Measurements from ENCODE around the gene FOXL2. TPM values are rescaled to one million over a fixed set of nuclear protein-coding genes. Genes with fewer than 3 reads are reported as not detected.

FOXL2 gene
- total RNA-seq, 6 donors from 2014 or later: 0.06 to 0.07 TPM; not detected in 4

DNA sequence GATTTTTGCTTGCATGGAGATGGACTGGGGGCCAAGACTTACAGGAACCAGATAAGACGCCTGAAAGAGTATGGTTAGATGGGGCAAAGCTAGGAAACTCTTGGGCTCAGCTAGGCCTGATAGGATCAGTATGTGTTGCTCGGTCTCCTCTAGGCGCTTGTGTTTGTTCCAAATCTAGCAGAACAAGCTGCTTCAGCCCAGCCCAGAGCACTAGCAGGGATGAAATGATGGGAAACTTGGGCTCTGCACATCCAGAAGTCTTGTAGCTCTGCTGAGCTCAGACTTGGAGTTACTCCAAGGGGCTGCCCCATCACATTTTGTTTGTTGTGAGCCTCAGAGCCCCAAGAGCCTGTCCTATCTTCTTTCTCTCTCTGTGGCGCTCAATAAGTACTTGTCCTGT is 34.7 kb downstream of the FOXL2 start:
- no peak overlapping the region for H3K4me3 ChIP-seq
- H3K36me3 ChIP-seq: no peaks in the 10 kb centered on the region
- WGBS, 2 donors: 84 to 94% methylated on average over 4 of the region's 4 CpGs
- H3K4me1 ChIP-seq: peaks cover 11 to 18% (median 14%) of the 10 kb centered on the region in 4 donors
- ATAC-seq (ENCODE audit: low FRiP score in 2 of 2): no peak
- H3K27me3 ChIP-seq: no peaks in the 10 kb centered on the region
- no peak for DNase-seq
- H3K27ac ChIP-seq: no peak overlapping the region
- H3K9me3 ChIP-seq: no peaks in the 10 kb centered on the region
- no peak for TF ChIP-seq EP300 (IDR thresholded peaks at IDR 0.05)
- TF ChIP-seq, protein P1, sequence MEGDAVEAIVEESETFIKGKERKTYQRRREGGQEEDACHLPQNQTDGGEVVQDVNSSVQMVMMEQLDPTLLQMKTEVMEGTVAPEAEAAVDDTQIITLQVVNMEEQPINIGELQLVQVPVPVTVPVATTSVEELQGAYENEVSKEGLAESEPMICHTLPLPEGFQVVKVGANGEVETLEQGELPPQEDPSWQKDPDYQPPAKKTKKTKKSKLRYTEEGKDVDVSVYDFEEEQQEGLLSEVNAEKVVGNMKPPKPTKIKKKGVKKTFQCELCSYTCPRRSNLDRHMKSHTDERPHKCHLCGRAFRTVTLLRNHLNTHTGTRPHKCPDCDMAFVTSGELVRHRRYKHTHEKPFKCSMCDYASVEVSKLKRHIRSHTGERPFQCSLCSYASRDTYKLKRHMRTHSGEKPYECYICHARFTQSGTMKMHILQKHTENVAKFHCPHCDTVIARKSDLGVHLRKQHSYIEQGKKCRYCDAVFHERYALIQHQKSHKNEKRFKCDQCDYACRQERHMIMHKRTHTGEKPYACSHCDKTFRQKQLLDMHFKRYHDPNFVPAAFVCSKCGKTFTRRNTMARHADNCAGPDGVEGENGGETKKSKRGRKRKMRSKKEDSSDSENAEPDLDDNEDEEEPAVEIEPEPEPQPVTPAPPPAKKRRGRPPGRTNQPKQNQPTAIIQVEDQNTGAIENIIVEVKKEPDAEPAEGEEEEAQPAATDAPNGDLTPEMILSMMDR (IDR thresholded peaks at IDR 0.05): no peak
- no peak for TF ChIP-seq POLR2AphosphoS5 (IDR thresholded peaks at IDR 0.05)
- TF ChIP-seq POLR2A (IDR thresholded peaks at IDR 0.05): no peak

DNA sequence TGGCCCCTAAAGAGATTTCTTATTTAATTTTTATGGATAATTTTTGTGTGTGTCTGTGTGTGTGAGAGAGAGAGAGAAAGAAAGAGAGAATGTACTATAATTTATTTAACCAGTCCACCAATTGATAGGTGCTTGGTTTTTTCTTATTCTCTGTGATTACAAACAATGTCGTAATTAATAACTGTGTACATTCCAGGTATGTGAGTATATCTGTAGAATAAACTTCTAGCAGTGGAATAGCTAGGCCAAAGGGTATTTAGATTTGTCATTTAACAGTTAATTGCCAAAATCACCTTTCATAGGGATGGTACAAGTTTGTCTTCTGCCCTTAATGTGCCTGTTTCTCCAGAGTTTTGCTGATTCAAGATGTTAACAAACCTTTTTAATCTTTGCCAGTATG is 35.3 kb downstream of the FOXL2 start:
- DNase-seq: no peak
- no peak overlapping the region for H3K4me3 ChIP-seq
- no peaks in the 10 kb centered on the region for H3K36me3 ChIP-seq
- H3K9me3 ChIP-seq: no peaks in the 10 kb centered on the region
- H3K27me3 ChIP-seq: no peaks in the 10 kb centered on the region
- H3K4me1 ChIP-seq: peaks cover 7 to 14% (median 10%) of the 10 kb centered on the region in 4 donors
- no peak for ATAC-seq (ENCODE audit: low FRiP score in 2 of 2)
- 95 to 100% methylated on average over 1 of the region's 1 CpG for WGBS, 2 donors
- TF ChIP-seq POLR2A (IDR thresholded peaks at IDR 0.05) (no peak), POLR2AphosphoS5 (IDR thresholded peaks at IDR 0.05) (no peak), EP300 (IDR thresholded peaks at IDR 0.05) (no peak)
- TF ChIP-seq, protein P1 (IDR thresholded peaks at IDR 0.05): no peak
- no peak overlapping the region for H3K27ac ChIP-seq

DNA sequence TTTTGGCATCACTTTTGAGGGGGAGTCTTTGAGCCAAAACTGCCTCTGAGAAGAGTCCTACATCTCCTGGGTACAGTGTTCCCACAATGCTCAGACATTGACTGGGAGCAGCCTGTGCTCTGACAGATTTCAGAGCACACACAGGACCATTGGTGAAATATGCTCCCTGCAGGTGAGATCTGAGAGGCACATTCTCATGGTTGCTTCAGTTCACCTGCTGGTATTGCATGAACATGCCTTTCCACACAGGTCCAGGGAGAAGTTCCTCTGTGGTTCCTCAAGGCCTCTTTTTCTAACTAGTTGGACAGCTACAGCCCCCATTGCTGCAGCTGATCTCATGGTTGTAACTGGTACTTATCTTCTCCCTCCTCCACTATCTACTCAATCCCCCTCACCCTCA is 37.0 kb downstream of the FOXL2 start:
- no peak overlapping the region for H3K4me3 ChIP-seq
- H3K36me3 ChIP-seq: no peaks in the 10 kb centered on the region
- DNase-seq (no peak), ATAC-seq (ENCODE audit: low FRiP score in 2 of 2) (no peak)
- TF ChIP-seq POLR2AphosphoS5 (IDR thresholded peaks at IDR 0.05) (no peak), POLR2A (IDR thresholded peaks at IDR 0.05) (no peak), EP300 (IDR thresholded peaks at IDR 0.05) (no peak)
- TF ChIP-seq, protein P1 (IDR thresholded peaks at IDR 0.05): no peak
- H3K9me3 ChIP-seq: no peaks in the 10 kb centered on the region
- H3K27ac ChIP-seq: no peak overlapping the region
- no peaks in the 10 kb centered on the region for H3K27me3 ChIP-seq
- H3K4me1 ChIP-seq: peaks cover 0 to 5% (median 2%) of the 10 kb centered on the region in 4 donors

DNA sequence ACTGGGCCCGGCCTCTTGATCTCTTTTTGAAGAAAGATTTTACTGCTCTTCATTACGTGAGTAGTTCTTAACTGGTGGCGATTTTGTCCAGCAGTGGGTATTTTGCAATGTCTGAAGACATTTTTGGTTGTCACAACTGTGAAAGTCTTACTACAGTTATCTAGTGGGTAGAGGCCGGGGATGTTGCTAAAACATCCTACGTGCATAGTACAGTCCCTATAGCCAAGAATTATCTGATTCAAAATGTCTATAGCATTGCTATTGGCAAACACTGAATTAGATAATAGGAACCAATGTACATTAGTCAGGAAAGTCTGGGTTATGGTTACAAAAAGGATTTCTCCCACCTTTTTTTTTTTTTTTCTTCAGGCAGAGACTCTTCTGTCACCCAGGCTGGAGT is 38.1 kb downstream of the FOXL2 start:
- H3K27me3 ChIP-seq: no peaks in the 10 kb centered on the region
- no peak for ATAC-seq (ENCODE audit: low FRiP score in 2 of 2)
- no peaks in the 10 kb centered on the region for H3K9me3 ChIP-seq
- H3K4me1 ChIP-seq: no peaks in the 10 kb centered on the region
- WGBS, 2 donors: 84 to 86% methylated on average over 5 of the region's 5 CpGs
- TF ChIP-seq EP300 (IDR thresholded peaks at IDR 0.05): no peak
- no peak for TF ChIP-seq POLR2AphosphoS5 (IDR thresholded peaks at IDR 0.05)
- no peak for TF ChIP-seq POLR2A (IDR thresholded peaks at IDR 0.05)
- TF ChIP-seq, protein P1 (IDR thresholded peaks at IDR 0.05): no peak
- H3K4me3 ChIP-seq: no peak overlapping the region
- no peak for DNase-seq
- H3K36me3 ChIP-seq: no peaks in the 10 kb centered on the region
- H3K27ac ChIP-seq: no peak overlapping the region

DNA sequence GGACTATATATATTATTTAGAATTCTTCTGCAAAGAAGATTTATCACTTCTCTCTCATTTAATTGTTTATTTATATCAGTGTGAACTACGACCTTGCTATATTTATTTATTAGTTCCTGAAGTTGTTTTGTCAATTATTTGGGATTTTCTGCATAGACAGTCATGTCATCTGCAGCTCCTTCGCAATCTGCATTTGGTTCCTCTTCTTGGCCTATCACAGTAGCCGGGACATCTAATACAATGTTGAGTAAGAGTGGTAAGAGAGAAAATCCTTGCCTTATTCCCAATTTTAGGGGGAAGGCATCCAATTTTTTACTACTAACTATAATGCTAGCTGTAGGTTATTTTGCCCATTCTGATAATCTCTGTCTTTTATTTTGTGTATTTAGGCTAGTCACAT is 39.4 kb downstream of the FOXL2 start:
- TF ChIP-seq POLR2A (IDR thresholded peaks at IDR 0.05) (no peak), POLR2AphosphoS5 (IDR thresholded peaks at IDR 0.05) (no peak), EP300 (IDR thresholded peaks at IDR 0.05) (no peak)
- TF ChIP-seq, protein P1 (IDR thresholded peaks at IDR 0.05): no peak
- 61 to 69% methylated on average over 3 of the region's 3 CpGs for WGBS, 2 donors
- H3K4me1 ChIP-seq: no peaks in the 10 kb centered on the region
- H3K36me3 ChIP-seq: no peaks in the 10 kb centered on the region
- no peak overlapping the region for H3K4me3 ChIP-seq
- H3K27me3 ChIP-seq: no peaks in the 10 kb centered on the region
- no peak overlapping the region for H3K27ac ChIP-seq
- no peak for ATAC-seq (ENCODE audit: low FRiP score in 2 of 2)
- H3K9me3 ChIP-seq: no peaks in the 10 kb centered on the region
- DNase-seq: peak in 1 of 2 donors; percentile 30
